ENCODE measurements around the gene PGBD5. TPM values are rescaled to one million over a fixed set of nuclear protein-coding genes. Genes with fewer than 3 reads are reported as not detected.
"Not testable (repeated sequence)": the region's sequence is repeated elsewhere in the genome, so short reads cannot be mapped to it uniquely, and the experiment has no call there.

The PGBD5 gene
- total RNA-seq, result 3.5 TPM

GRCh38 chr1:230426246-230427093 lies at the start of gene PGBD5:
Gene PGBD5 (minus strand): TSS chr1:230426332. CDS start chr1:230425928, 404 bp downstream.
- peak; percentile 73 for DNase-seq (ENCODE audit: low spot score)

- DNase-seq (ENCODE audit: low spot score), result not testable (repeated sequence)
Observed at GRCh38 chr1:230474924-230475323, 48.8 kb upstream of the PGBD5 start.

DNA sequence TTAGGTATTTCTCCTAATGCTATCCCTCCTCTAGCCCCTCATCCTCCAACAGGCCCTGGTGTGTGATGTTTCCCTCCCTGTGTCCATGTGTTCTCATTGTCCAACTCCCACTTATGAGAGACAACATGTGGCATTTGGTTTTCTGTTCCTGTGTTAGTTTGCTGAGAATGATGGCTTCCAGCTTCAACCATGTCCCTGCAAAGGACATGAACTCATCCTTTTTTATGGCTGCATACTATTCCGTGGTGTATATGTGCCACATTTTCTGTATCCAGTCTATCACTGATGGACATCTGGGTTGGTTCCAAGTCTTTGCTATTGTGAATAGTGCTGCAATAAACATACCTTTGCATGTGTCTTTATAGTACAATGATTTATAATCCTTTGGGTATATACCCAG lies 44.6 kb upstream of the PGBD5 start:
- not testable (repeated sequence) for DNase-seq (ENCODE audit: low spot score)

DNA sequence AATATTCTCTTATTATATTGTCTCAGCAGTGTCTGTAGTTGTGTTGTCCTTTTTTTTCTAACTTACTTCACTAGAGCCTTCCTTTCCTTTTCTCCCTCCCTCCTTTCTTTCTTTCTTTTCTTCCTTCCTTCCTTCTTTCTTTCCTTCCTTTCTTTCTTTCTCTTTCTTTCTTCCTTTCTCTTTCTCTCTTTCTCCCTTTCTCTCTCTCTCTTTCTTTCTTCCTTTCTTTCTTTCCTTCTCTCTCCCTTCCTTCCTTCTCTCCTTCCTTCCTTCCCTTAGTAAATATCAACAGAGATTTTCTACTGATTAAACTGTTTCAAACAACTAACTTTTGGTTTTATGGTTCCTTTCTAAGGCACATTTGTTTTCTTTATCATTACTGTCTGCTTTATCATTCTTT lies 43.1 kb upstream of the PGBD5 start:
- no peak for DNase-seq (ENCODE audit: low spot score)

DNA sequence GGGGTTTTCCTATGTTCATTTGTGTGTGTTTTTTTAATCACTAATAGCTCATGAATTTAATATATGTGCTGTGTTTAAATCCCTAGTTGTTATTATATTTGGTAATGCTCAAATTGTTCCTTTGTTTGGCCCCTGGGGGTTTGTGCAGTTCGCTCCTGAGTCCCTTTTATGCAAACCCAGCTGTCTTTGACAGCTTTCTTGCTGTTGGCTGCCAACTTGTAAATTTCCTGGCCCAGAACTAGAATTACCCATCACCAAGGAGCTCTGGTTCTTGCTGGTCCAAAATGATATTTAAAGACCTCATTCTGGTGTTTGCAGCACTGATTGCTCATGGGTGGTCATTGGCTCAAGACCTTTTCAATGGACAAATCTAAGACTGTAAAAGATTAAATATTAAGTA lies 39.6 kb upstream of the PGBD5 start:
- no peak for DNase-seq (ENCODE audit: low spot score)

- DNase-seq (ENCODE audit: low spot score), result no peak
Observed at GRCh38 chr1:230464671-230465070, 38.5 kb upstream of the PGBD5 start.

DNA sequence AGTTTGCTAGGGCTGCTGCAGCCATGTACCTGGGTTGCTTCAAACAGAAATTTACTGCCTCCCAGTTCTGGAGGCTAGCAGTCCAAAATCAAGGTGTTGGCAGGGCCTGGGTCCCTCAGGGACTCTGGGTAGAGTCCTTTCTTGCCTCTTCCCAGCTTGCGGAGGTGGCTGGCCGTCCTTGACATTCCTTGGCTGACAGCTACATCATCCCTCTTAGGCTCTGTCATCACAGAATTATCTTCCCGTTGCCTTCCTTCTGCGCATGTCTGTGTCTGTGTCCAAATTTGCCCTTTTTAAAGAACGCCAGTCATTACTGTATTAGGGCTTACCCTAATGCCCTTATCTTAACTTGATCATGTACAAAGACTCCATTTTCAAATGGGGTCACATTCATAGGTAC lies 37.6 kb upstream of the PGBD5 start:
- no peak for DNase-seq (ENCODE audit: low spot score)

DNA sequence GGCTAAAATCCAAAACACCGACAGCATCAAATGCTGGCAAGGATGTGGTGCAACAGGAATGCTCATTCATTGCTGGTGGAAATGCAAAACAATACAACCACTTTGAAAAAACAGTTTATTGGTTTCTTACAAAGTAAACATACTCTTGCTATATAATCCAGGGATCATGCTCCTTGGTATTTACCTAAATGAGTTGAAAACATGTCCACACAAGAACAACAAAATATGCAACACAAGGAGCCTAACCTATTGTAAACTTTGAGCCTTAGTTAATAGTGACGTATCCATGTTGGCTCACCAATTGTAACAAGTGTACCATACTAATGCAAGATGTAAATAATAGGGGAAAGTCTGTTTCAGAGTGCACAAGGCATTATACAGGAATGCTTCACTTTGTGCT lies 37.2 kb upstream of the PGBD5 start:
- no peak for DNase-seq (ENCODE audit: low spot score)

- DNase-seq (ENCODE audit: low spot score), result no peak
Observed at GRCh38 chr1:230459465-230459864, 33.3 kb upstream of the PGBD5 start.

GRCh38 chr1:230458509-230458908 lies 32.4 kb upstream of the PGBD5 start:
- no peak for DNase-seq (ENCODE audit: low spot score)

DNA sequence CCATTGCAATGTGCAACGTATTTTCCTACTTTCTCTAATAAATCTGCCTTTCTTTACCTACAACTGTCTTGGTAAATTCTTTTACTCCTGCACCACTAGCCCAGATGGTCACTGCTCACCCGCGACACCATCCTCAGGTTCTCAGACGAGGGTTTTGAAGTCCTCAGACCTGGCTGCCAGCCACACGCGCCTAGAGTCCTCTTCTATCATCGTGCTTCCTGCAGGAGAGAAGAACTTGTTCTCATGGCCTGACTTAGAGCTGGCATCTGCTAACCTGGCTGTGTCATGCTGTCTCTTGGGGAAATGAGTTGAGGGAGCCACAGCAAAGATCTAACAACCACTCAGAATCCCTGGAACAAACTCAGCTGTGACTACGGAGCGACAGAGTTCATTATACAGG lies 30.3 kb upstream of the PGBD5 start:
- no peak for DNase-seq (ENCODE audit: low spot score)

- no peak for DNase-seq (ENCODE audit: low spot score)
Observed at GRCh38 chr1:230455291-230455690, 29.2 kb upstream of the PGBD5 start.

DNA sequence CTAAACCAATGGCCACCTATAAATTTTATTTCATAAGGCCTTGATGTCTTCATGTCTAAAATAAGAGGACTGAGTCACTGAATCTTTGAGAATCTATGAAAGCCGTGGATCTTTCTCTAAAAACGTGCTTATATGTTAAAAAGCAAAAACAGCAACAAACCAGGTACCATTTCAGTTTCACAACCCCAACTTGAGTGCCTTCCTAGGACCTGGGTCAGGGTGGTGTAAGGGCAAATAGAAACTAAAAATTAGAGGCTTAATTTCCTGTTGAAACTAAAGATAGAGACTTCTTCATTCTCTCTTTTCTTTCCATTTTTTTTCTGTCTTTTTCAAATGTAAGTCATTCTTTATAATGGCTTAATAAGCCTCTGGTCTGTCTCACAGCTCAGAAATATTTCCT lies 27.2 kb upstream of the PGBD5 start:
- DNase-seq (ENCODE audit: low spot score), result no peak

DNA sequence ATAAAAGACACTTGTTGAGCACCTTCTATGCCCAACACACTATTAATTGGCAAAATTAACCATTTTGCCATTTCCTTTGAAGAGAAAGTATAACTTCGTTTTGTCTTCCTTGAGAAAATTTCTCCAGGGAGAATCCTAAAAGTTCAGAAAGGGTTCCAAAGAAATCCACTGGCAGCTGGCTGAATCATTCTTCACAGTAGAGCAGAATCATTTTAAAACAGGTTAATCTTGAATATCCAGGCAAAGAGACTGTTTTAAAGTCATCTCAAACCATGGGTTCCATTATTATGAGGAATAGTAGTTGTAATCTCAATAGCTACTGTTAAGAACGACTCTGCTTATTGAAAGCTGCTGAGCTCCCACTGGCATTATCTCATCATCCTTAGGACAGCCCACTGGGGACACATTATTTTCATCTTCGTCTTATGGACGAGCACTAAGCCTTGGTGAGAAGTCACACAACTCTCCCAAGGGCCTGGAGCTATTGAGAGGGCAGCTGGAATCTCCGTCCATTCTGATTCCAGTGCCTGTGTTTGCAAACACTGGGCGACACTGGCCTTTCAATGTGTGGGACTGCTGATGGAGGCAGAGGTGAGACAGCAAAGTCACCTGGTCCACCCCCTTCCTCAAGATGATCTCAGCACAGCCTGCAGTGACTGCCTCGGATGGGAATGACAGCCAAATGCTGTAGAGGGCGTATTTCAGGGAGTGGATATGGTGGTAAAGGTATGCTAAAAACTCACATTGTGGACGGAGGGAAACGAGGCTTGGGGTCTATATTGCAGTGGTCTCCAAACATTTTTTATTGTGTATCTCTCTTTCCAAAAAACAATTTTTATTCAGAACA lies 15.3 kb upstream of the PGBD5 start:
- DNase-seq (ENCODE audit: low spot score), result no peak

DNA sequence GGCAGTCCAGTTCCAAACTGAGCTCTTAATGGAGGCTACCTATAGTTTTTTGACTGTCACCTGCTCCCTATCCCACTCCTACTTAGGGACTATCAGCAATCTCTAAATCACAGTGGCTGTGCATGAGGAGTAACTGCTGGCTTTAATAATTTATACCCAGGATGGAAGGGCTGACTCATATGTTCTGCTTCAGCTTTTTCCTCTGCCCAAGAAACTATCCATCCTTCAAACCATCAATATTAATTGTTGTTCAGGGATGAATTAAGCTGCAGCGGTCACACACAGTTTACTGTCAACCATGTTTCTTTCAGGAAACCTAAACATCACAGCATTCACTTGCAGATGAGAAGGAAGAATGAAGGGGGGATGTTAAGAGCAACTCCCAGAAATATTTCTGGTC lies 9.0 kb upstream of the PGBD5 start:
- DNase-seq (ENCODE audit: low spot score), result no peak

DNA sequence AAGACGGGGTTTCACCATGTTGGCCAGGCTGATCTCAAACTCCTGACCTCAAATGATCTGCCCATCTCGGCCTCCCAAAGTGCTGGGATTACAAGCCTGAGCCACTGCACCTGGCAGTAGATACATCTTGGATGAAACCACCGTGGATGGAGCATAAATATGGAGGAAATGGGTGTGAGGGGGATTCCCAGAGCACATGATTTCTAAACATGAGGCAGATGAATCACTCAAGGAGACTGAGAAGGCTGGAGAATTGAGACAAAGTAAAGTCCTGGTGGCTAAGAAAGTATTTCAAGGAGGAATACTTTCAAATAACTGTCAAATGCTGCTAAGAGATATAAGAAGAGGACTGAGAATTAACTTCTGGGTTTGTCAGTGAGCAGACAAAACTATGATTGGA lies 5.4 kb upstream of the PGBD5 start:
- no peak for DNase-seq (ENCODE audit: low spot score)

- DNase-seq (ENCODE audit: low spot score), result no peak
Observed at GRCh38 chr1:230430499-230430898, 4.4 kb upstream of the PGBD5 start.

GRCh38 chr1:230429067-230429735 lies 3.1 kb upstream of the PGBD5 start:
- no peak for DNase-seq (ENCODE audit: low spot score)

- DNase-seq (ENCODE audit: low spot score), result no peak
Observed at GRCh38 chr1:230427981-230428380, 1.8 kb upstream of the PGBD5 start.

DNA sequence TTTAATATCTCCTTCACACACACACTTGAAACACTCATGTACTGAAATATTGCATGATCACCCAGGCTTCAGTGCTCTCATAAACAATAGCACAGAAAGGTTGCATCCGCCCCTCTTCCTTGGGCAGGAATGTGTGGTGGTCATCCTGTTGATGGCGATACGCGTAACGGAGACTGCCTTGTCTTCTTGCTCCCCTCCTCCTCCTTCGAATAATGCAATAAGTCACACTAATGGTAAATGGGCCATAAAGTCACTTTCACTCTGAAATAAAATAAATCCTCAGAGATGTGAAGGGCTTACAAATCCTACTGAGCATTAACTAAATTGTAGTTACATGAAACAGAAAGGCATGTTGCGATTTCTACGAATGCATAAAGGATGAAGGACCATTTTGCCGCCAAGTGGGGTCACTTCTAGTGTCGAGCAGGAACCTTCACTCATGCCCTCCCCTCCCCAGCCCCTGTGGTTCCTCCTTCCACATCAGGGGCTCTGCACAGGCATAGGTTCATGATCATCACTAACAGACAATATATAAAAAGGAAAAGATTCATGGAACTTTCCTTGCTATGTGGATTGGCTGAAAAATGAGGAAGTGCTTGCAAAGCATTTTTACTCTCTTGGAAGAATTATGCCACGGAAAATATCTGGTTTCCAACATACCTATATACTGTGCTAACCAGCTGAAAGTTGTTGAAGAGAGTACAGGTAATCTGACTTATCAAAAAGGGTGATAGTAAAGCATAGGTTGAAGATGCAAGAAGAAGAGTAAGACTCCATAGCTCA lies 1.2 kb upstream of the PGBD5 start:
- DNase-seq (ENCODE audit: low spot score), result no peak

DNA sequence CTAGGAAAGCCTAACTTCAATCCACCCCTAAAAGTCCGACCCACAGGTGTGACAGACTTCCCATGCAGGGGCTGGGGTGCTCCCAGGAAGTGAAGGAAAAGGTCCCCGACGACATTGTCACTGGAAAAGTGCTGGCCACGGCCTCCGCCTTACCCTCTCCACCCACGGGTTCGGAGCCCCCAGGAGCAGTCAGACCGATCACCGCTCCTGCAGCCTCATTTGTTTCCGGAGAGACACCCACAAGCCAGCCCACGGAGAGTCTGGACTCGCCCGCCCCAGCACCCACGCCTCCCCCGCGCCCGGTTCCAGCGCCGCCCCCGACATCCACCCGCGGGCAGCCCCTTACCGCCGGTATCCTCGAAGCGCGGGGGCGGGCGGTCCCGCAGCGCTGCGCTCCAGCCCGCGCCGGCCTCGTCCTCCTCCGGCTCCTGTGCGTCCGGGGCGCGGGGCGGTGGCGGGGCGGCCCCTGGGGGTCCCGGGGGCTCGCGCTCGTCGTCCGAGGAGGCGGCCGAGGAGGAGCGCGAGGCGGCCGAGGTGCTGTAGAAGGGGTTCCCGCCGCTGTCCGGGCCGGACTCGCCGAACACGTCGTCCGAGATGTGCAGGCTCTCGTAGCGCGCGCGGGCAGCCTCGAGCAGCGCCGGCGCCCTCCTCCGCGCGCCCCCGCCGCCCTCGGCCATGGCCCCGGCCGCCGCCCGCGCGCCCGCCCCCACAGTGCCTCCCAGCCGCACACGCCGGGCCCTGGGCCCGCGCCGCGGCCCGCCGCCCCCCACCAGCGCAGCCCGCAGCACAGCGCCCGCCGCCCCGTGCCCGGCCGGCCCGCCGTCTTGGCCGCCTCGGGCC lies 660 bp downstream of the PGBD5 start:
- DNase-seq (ENCODE audit: low spot score), result no peak
